Keratinocyte (primary cell): ENCODE results near the gene DEUP1. TPM values are rescaled to one million over a fixed set of nuclear protein-coding genes. Genes with fewer than 3 reads are reported as not detected.

ENCODE experiments used
- DNase-seq: peaks from one replicate; pipeline ENCODE4 v3.0.0-alpha.2; 2011; ENCODE audit warnings: low read depth, missing footprints, low spot score
- FAIRE-seq: peaks from 2 replicates; lab custom pipeline; 2011; peaks lifted over from hg19 to GRCh38; lab: Jason Lieb, UNC
- H2AFZ ChIP-seq: 2 replicates; pipeline ENCODE4 v1.6.0; 2012; ENCODE audit warnings: low read length, control low read depth, inconsistent platforms; ENCODE audit not compliant: control insufficient read depth
- H3K27ac ChIP-seq: 2 replicates; pipeline ENCODE4 v1.5.1; 2011; ENCODE audit warnings: low read length; ENCODE audit not compliant: control insufficient read depth, insufficient read depth
- H3K27me3 ChIP-seq: 3 replicates; pipeline ENCODE4 v1.6.0; 2011; ENCODE audit warnings: low read length; ENCODE audit not compliant: control insufficient read depth, insufficient read depth; ENCODE audit errors: extremely low read depth
- H3K36me3 ChIP-seq, 2 experiments: 2 replicates in 1 of 2; 3 replicates in 1 of 2; pipeline ENCODE4 v1.5.1; 2011; ENCODE audit warnings: low read length in 2 of 2, mild to moderate bottlenecking in 1 of 2; ENCODE audit not compliant: control insufficient read depth in 2 of 2, insufficient read depth in 2 of 2; ENCODE audit errors: extremely low read depth in 1 of 2
- H3K4me1 ChIP-seq: 3 replicates; pipeline ENCODE4 v1.5.1; 2011; ENCODE audit warnings: low read length; ENCODE audit not compliant: control insufficient read depth, insufficient read depth; ENCODE audit errors: extremely low read depth
- H3K4me2 ChIP-seq: 3 replicates; pipeline ENCODE4 v1.6.0; 2011; ENCODE audit warnings: low read depth, low read length; ENCODE audit not compliant: control insufficient read depth, insufficient read depth; ENCODE audit errors: extremely low read depth
- H3K4me3 ChIP-seq, 3 experiments: fragments of 200-600 bp in 1 of 3; sonication (generic) in 1 of 3; 2 replicates in 2 of 3; 3 replicates in 1 of 3; pipeline ENCODE4 v1.5.1; 2011 to 2016; ENCODE audit warnings: low read length in 3 of 3, mild to moderate bottlenecking in 3 of 3, control low read depth in 2 of 3, inconsistent platforms in 1 of 3, low read depth in 1 of 3, mixed read lengths in 1 of 3, mixed run types in 1 of 3, moderate library complexity in 1 of 3; ENCODE audit not compliant: control insufficient read depth in 2 of 3, insufficient read depth in 2 of 3; ENCODE audit errors: extremely low read depth in 1 of 3
- H3K79me2 ChIP-seq: 2 replicates; pipeline ENCODE4 v1.6.0; 2012; ENCODE audit warnings: low read length; ENCODE audit not compliant: control insufficient read depth, insufficient read depth
- H3K9ac ChIP-seq: 3 replicates; pipeline ENCODE4 v1.6.0; 2011; ENCODE audit warnings: low read length; ENCODE audit not compliant: control insufficient read depth, insufficient read depth; ENCODE audit errors: extremely low read depth
- H3K9me1 ChIP-seq: 3 replicates; pipeline ENCODE4 v1.6.0; 2011; ENCODE audit warnings: low read length; ENCODE audit not compliant: control insufficient read depth, insufficient read depth; ENCODE audit errors: extremely low read depth
- H3K9me3 ChIP-seq: 2 replicates; pipeline ENCODE4 v1.5.1; 2012; ENCODE audit warnings: low read depth, low read length; ENCODE audit not compliant: control insufficient read depth
- H4K20me1 ChIP-seq: 3 replicates; pipeline ENCODE4 v1.6.0; 2011; ENCODE audit warnings: low read length; ENCODE audit not compliant: control insufficient read depth, insufficient read depth; ENCODE audit errors: extremely low read depth
- CTCF ChIP-seq, 3 experiments: IDR thresholded peaks in 1 of 3; conservative IDR thresholded peaks in 1 of 3; optimal IDR thresholded peaks in 1 of 3; 2 replicates in 2 of 3; 3 replicates in 1 of 3; pipeline versions ENCODE3 to v1.5.1; 2011; ENCODE audit warnings: low read length in 3 of 3, mild to moderate bottlenecking in 3 of 3, moderate library complexity in 2 of 3, control low read depth in 1 of 3, inconsistent platforms in 1 of 3; ENCODE audit not compliant: insufficient read depth in 2 of 3; ENCODE audit errors: extremely low read depth in 1 of 3
- EZH2 ChIP-seq: IDR thresholded peaks from one replicate; pipeline ENCODE4 v1.6.1; 2012; ENCODE audit warnings: inconsistent platforms, mild to moderate bottlenecking, low read length, moderate library complexity
- dilution Hi-C: fragments of 300-500 bp; cut with MboI; formaldehyde crosslinking; loops from one replicate; pipeline ENCODE4 v1.7.0; 2020; ENCODE audit warnings: low sequenced_read_pairs; ENCODE audit not compliant: extremely low pct_ligation_motif_present
- polyA plus RNA-seq, 5 experiments: library from polyadenylated mRNA; depleted of rRNA in 3 of 5; stranded (reverse) in 3 of 5; stranded (forward) in 1 of 5; unstranded in 1 of 5; fragments of >200 nt; gene quantifications; 1 replicate in 1 of 5; 2 replicates in 3 of 5; 3 replicates in 1 of 5; pipeline versions ENCODE4 v1.2.1 to v1.2.3, GENCODE V29; 2011 to 2012; ENCODE audit warnings: missing spikeins in 2 of 5, low read depth in 1 of 5, low replicate concordance in 1 of 5

Gene DEUP1
- polyA plus RNA-seq, 1 donor (not counting 4 experiments of a cell fraction or from before 2014, with no cell fraction given), result 0.12 TPM

GRCh38 chr11:93477684-93478234 is 147.2 kb downstream of the DEUP1 start:
- Histone ChIP-seq H3K9ac (no peak overlapping the region), H3K79me2 (no peaks in the 10 kb centered on the region), H3K4me2 (no peak overlapping the region), H3K4me1 (peaks cover 15% of the 10 kb centered on the region), H3K9me1 (no peaks in the 10 kb centered on the region), H3K27ac (no peak overlapping the region), H4K20me1 (no peaks in the 10 kb centered on the region), H3K27me3 (no peaks in the 10 kb centered on the region), H3K36me3 (no peaks in the 10 kb centered on the region), H3K9me3 (no peaks in the 10 kb centered on the region), H2AFZ (no peak overlapping the region), H3K4me3 (no peak overlapping the region)
- no peak for DNase-seq
- FAIRE-seq, result no peak
- dilution Hi-C loops, result no loop called here
- TF ChIP-seq CTCF (optimal IDR thresholded peaks at IDR 0.05 in 1 of 3, IDR thresholded peaks at IDR 0.05 in 1 of 3, conservative IDR thresholded peaks at IDR 0.05 in 1 of 3; ENCODE audit: extremely low read depth in 1 of 3, insufficient read depth in 2 of 3, low read length in 3 of 3) (no peak), EZH2 (no peak)

- Histone ChIP-seq H3K27ac (no peak overlapping the region), H3K36me3 (no peaks in the 10 kb centered on the region), H3K4me2 (no peak overlapping the region), H3K9me3 (no peaks in the 10 kb centered on the region), H4K20me1 (no peaks in the 10 kb centered on the region), H3K4me3 (no peak overlapping the region), H3K79me2 (no peaks in the 10 kb centered on the region), H3K27me3 (no peaks in the 10 kb centered on the region), H3K4me1 (peaks cover 15% of the 10 kb centered on the region), H3K9me1 (no peaks in the 10 kb centered on the region), H3K9ac (no peak overlapping the region), H2AFZ (no peak overlapping the region)
- no peak for FAIRE-seq
- dilution Hi-C loops, result no loop called here
- no peak for DNase-seq
- TF ChIP-seq CTCF (optimal IDR thresholded peaks at IDR 0.05 in 1 of 3, IDR thresholded peaks at IDR 0.05 in 1 of 3, conservative IDR thresholded peaks at IDR 0.05 in 1 of 3; ENCODE audit: extremely low read depth in 1 of 3, insufficient read depth in 2 of 3, low read length in 3 of 3) (no peak), EZH2 (no peak)
Observed at GRCh38 chr11:93478841-93479240, 148.3 kb downstream of the DEUP1 start.
